Esophagus muscularis mucosa (tissue), 4 donors: Measurements from ENCODE around the gene SERINC2. TPM values are rescaled to one million over a fixed set of nuclear protein-coding genes. Genes with fewer than 3 reads are reported as not detected.

Experiments
- DNase-seq: peaks from one replicate; pipeline ENCODE4 v3.0.0-alpha.2; 2017; ENCODE audit errors: extremely low spot score
- H3K27ac ChIP-seq, 4 donors: fragments of 200-600 bp; sonication (generic); replicated peaks in 1 of 4; 1 replicate in 3 of 4; 2 replicates in 1 of 4; pipeline ENCODE4 v1.5.1; 2016 to 2019; ENCODE audit warnings: mild to moderate bottlenecking in 1 of 4
- H3K27me3 ChIP-seq, 4 donors: fragments of 200-600 bp; sonication (generic); one replicate each; pipeline versions ENCODE4 v1.5.1 to v1.6.0; 2016 to 2019
- H3K36me3 ChIP-seq, 4 donors: fragments of 200-600 bp; sonication (generic); one replicate each; pipeline ENCODE4 v1.5.1; 2016 to 2019
- H3K4me1 ChIP-seq, 4 donors: fragments of 200-600 bp; sonication (generic); one replicate each; pipeline ENCODE4 v1.5.1; 2016 to 2019
- H3K4me3 ChIP-seq, 4 donors: fragments of 200-600 bp; sonication (generic); 1 replicate in 2 of 4; 2 replicates in 2 of 4; pipeline ENCODE4 v1.5.1; 2016 to 2019; ENCODE audit warnings: mild to moderate bottlenecking in 4 of 4, moderate library complexity in 1 of 4
- H3K9me3 ChIP-seq, 4 donors: fragments of 200-600 bp; sonication (generic); 1 replicate in 3 of 4; 2 replicates in 1 of 4; pipeline ENCODE4 v1.5.1; 2016 to 2019
- CTCF ChIP-seq, 3 experiments: fragments of 200-600 bp in 2 of 3; fragments of 450-650 bp in 1 of 3; sonication (generic) in 2 of 3; IDR thresholded peaks; one replicate each; pipeline ENCODE4 v1.5.1; 2017 to 2019; ENCODE audit warnings: antibody characterized with exemption in 3 of 3, mild to moderate bottlenecking in 2 of 3, moderate library complexity in 1 of 3
- EP300 ChIP-seq: sonication (generic); formaldehyde crosslinking; IDR thresholded peaks from one replicate; pipeline ENCODE4 v1.6.1; 2017; ENCODE audit warnings: antibody characterized with exemption
- POLR2A ChIP-seq: fragments of 450-650 bp; IDR thresholded peaks from one replicate; pipeline ENCODE4 v1.6.1; 2017; ENCODE audit warnings: antibody characterized with exemption, moderate library complexity, mild to moderate bottlenecking, low read depth
- POLR2AphosphoS5 ChIP-seq, 2 donors: sonication (generic); formaldehyde crosslinking; IDR thresholded peaks; one replicate each; pipeline ENCODE4 v1.6.1; 2017; ENCODE audit warnings: antibody characterized with exemption in 2 of 2
- WGBS: methylation state at CpG from one replicate; pipeline ENCODE4 v1.1.5; 2018; 5-methylcytosine and 5-hydroxymethylcytosine counted together
- intact Hi-C: fragments of 100-400 bp; cut with DNase I; formaldehyde crosslinking; loops from one replicate; pipeline ENCODE4 v1.15.1; 2023
- total RNA-seq, 4 donors: library from RNA; depleted of rRNA; stranded (reverse); fragments of >200 nt; gene quantifications; one replicate each; pipeline versions ENCODE4 v1.1.0 to v1.2.1, GENCODE V29; 2016

Gene SERINC2
- total RNA-seq, 4 donors from 2014 or later, result 1.7 to 4.0 (median 2.8) TPM

- H3K4me1 ChIP-seq, result peaks cover 26 to 70% (median 66%) of the 10 kb centered on the region in 4 donors
- H3K9me3 ChIP-seq, result no peaks in the 10 kb centered on the region
- H3K27me3 ChIP-seq, result peaks cover 0 to 5% (median 0%) of the 10 kb centered on the region in 4 donors
- H3K36me3 ChIP-seq, result peaks cover 0 to 33% (median 0%) of the 10 kb centered on the region in 4 donors
- peak within 1 kb of the TSS; percentile 57 to 64 (median 58) for H3K4me3 ChIP-seq
- peak; percentile 94 for DNase-seq
- WGBS, result 5% methylated on average over 34 of the region's 44 CpGs
- intact Hi-C loops, result no loop called here
- H3K27ac ChIP-seq, result peak within 1 kb of the TSS; percentile 85 to 90 (median 90)
- TF ChIP-seq POLR2A, result no peak
- no peak for TF ChIP-seq EP300
- peak; percentile 78 to 81 for TF ChIP-seq POLR2AphosphoS5 (IDR thresholded peaks at IDR 0.05)
- TF ChIP-seq CTCF (IDR thresholded peaks at IDR 0.05), result no peak
These were observed 39.7 kb upstream of the SERINC2 start, which contains the start of gene FABP3 for GRCh38 chr1:31373056-31373896. TSS of gene FABP3 (minus strand) at chr1:31373076. CDS start at chr1:31373014, 62 bp downstream.

GRCh38 chr1:31373897-31374486 is 39.0 kb upstream of the SERINC2 start:
- intact Hi-C loops, result no loop called here
- peak overlapping the region; percentile 57 to 64 (median 58) for H3K4me3 ChIP-seq
- no peaks in the 10 kb centered on the region for H3K9me3 ChIP-seq
- peaks cover 26 to 63% (median 59%) of the 10 kb centered on the region in 4 donors for H3K4me1 ChIP-seq
- WGBS, result 40% methylated on average over 11 of the region's 11 CpGs
- no peak for DNase-seq
- H3K27ac ChIP-seq, result peak overlapping the region; percentile 85 to 90 (median 90)
- TF ChIP-seq POLR2AphosphoS5 (IDR thresholded peaks at IDR 0.05) (no peak), CTCF (IDR thresholded peaks at IDR 0.05) (no peak)
- peaks cover 0 to 5% (median 0%) of the 10 kb centered on the region in 4 donors for H3K27me3 ChIP-seq
- H3K36me3 ChIP-seq, result peaks cover 0 to 27% (median 0%) of the 10 kb centered on the region in 4 donors

GRCh38 chr1:31374511-31375196 is 38.4 kb upstream of the SERINC2 start:
- WGBS, result 67% methylated on average over 6 of the region's 7 CpGs
- TF ChIP-seq POLR2A (no peak), POLR2AphosphoS5 (IDR thresholded peaks at IDR 0.05) (no peak), EP300 (no peak), CTCF (IDR thresholded peaks at IDR 0.05) (no peak)
- Histone ChIP-seq H3K4me3 (no peak overlapping the region), H3K27me3 (peaks cover 0 to 5% (median 0%) of the 10 kb centered on the region in 4 donors), H3K36me3 (peaks cover 0 to 22% (median 0%) of the 10 kb centered on the region in 4 donors), H3K27ac (peak overlapping the region; percentile 85 to 90 (median 90)), H3K4me1 (peaks cover 26 to 56% (median 52%) of the 10 kb centered on the region in 4 donors), H3K9me3 (no peaks in the 10 kb centered on the region)
- intact Hi-C loops, result no loop called here
- no peak for DNase-seq

GRCh38 chr1:31376375-31377134 is 36.5 kb upstream of the SERINC2 start:
- Histone ChIP-seq H3K36me3 (peaks cover 0 to 5% (median 0%) of the 10 kb centered on the region in 4 donors), H3K27me3 (peaks cover 0 to 5% (median 0%) of the 10 kb centered on the region in 4 donors), H3K9me3 (no peaks in the 10 kb centered on the region), H3K4me3 (no peak overlapping the region), H3K27ac (no peak overlapping the region), H3K4me1 (peaks cover 26 to 41% (median 40%) of the 10 kb centered on the region in 4 donors)
- DNase-seq, result no peak
- WGBS, result 70% methylated on average over 8 of the region's 8 CpGs
- intact Hi-C loops, result no loop called here
- no peak for TF ChIP-seq CTCF (IDR thresholded peaks at IDR 0.05)
- no peak for TF ChIP-seq POLR2AphosphoS5 (IDR thresholded peaks at IDR 0.05)
- TF ChIP-seq POLR2A, result no peak
- TF ChIP-seq EP300, result no peak
